ENCODE data around the gene ZNF646.

Gene ZNF646

DNA sequence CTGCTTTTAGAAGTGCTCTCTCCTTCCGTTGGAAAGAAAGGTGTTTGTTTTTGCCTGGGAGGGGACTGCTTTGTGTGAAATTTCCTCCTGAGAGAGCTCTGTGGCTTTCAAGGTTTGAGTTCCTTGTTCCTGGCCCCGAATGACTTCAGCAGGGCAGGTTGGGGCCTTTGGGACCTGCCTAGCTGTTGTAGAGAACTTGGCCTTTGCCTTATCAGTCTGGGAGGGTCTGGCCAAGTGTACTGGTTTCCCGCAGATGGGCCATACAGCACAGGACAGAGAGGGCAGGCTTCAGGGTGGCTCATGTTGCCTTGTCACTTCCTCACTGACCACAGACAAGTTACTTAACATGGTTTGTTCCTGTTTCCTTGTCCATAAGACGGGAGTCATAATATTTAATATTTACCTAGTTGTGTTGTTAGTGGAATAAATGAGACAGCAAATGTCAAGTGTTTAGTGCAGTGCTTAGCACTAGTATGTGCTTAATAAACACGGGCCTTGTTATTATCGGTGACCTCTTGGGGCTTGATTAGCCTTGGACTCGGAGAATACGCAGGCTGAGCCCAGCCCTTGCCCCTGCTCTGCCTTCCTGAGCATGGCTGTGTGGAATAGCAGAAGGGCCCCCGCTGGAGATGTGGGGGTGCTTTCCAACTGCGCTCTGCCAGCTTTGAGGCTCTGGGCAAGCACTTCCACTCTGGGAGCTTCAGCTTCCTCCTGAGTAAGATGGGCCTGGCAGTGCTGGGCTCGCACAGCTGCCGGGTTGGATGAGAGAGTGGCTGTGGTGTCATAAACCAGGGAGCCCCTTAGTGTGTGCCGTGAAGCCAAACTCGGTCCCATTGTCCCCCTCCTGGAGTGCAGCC, 54.7 kb downstream of the ZNF646 start:
- Histone ChIP-seq H3K4me3 (replicated peaks; ENCODE audit: insufficient read depth, low read length) (no peak overlapping the region), H3K27ac (replicated peaks) (peak overlapping the region; percentile 95), H3K27me3 (ENCODE audit: insufficient read depth, poor library complexity, severe bottlenecking) (no peaks in the 10 kb centered on the region)
- DNase-seq (ENCODE audit: low read depth in 1 of 2, low spot score in 1 of 2), result peak; percentile 96 to 99
- peak; percentile 51; the same call in 1 of the 2 replicates for TF ChIP-seq GABPA (IDR thresholded peaks at IDR 0.05; ENCODE audit: low read depth)
- TF ChIP-seq CTCF (IDR thresholded peaks at IDR 0.05; ENCODE audit: insufficient read depth, low read length), result no peak
- peak; percentile 87 for TF ChIP-seq POLR2AphosphoS5 (IDR thresholded peaks at IDR 0.05; ENCODE audit: low read depth)
- TF ChIP-seq, protein P1, sequence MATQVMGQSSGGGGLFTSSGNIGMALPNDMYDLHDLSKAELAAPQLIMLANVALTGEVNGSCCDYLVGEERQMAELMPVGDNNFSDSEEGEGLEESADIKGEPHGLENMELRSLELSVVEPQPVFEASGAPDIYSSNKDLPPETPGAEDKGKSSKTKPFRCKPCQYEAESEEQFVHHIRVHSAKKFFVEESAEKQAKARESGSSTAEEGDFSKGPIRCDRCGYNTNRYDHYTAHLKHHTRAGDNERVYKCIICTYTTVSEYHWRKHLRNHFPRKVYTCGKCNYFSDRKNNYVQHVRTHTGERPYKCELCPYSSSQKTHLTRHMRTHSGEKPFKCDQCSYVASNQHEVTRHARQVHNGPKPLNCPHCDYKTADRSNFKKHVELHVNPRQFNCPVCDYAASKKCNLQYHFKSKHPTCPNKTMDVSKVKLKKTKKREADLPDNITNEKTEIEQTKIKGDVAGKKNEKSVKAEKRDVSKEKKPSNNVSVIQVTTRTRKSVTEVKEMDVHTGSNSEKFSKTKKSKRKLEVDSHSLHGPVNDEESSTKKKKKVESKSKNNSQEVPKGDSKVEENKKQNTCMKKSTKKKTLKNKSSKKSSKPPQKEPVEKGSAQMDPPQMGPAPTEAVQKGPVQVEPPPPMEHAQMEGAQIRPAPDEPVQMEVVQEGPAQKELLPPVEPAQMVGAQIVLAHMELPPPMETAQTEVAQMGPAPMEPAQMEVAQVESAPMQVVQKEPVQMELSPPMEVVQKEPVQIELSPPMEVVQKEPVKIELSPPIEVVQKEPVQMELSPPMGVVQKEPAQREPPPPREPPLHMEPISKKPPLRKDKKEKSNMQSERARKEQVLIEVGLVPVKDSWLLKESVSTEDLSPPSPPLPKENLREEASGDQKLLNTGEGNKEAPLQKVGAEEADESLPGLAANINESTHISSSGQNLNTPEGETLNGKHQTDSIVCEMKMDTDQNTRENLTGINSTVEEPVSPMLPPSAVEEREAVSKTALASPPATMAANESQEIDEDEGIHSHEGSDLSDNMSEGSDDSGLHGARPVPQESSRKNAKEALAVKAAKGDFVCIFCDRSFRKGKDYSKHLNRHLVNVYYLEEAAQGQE (IDR thresholded peaks at IDR 0.05; ENCODE audit: insufficient replicate concordance, low read depth), result no peak
- TF ChIP-seq SPI1 (IDR thresholded peaks at IDR 0.05; ENCODE audit: borderline replicate concordance, low read depth), result peak; percentile 87

DNA sequence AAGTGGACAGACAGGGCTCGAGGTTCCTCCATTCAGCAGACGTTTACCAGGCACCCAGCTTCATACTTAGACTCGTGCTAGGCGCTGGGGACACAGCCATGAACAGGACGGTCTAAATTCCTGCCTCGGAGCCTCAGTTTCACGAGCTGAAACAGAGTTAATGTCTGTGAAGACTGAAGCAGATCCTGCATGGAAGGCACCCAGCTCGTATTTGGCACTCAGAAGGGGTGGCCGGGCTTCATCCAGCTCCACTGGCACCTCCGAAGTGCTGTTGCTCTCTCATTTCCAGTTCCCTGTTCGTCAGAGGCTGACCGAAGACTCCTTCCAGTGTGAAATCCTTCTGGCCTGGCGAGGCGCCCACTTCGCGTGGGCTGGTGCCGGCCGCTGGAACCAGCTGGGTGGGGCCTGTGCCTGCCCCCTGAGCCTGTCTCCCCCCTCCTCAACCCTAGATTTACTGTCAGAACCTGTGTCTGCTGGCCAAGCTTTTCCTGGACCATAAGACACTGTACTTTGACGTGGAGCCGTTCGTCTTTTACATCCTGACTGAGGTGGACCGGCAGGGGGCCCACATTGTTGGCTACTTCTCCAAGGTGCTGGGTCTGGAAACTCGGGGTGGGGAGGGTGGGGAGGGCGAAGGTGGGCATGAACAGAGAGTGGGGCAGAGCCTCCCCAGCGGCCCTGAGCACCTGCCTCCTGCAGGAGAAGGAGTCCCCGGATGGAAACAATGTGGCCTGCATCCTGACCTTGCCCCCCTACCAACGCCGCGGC, 55.5 kb downstream of the ZNF646 start:
- peak; percentile 57 to 75 for DNase-seq (ENCODE audit: low read depth in 1 of 2, low spot score in 1 of 2)
- Histone ChIP-seq H3K27me3 (ENCODE audit: insufficient read depth, poor library complexity, severe bottlenecking) (no peaks in the 10 kb centered on the region), H3K4me3 (replicated peaks; ENCODE audit: insufficient read depth, low read length) (no peak overlapping the region), H3K27ac (replicated peaks) (peak overlapping the region; percentile 95)
- TF ChIP-seq GABPA (IDR thresholded peaks at IDR 0.05; ENCODE audit: low read depth) (no peak), SPI1 (IDR thresholded peaks at IDR 0.05; ENCODE audit: borderline replicate concordance, low read depth) (0 out of 2 replicates have a peak, but pooled peaks have one; percentile 6)
- TF ChIP-seq, protein P1 (IDR thresholded peaks at IDR 0.05; ENCODE audit: insufficient replicate concordance, low read depth), result no peak

DNA sequence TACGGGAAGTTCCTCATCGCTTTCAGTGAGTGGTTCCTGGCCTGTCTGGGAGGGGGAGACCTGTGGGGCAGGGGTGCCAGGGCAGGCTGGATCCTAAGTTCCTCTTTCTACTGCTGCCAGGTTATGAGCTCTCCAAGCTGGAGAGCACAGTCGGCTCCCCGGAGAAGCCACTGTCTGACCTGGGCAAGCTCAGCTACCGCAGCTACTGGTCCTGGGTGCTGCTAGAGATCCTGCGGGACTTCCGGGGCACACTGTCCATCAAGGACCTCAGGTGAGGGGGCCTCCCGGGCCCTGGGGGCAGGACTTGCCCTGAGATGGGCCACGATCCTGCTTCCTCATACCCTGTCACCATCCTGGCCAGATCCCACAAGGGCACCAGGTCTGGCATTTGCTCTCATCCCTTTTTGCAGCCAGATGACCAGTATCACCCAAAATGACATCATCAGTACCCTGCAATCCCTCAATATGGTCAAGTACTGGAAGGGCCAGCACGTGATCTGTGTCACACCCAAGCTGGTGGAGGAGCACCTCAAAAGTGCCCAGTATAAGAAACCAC, 56.2 kb downstream of the ZNF646 start:
- Histone ChIP-seq H3K4me3 (replicated peaks; ENCODE audit: insufficient read depth, low read length) (no peak overlapping the region), H3K27ac (replicated peaks) (peak overlapping the region; percentile 95), H3K27me3 (ENCODE audit: insufficient read depth, poor library complexity, severe bottlenecking) (no peaks in the 10 kb centered on the region)
- DNase-seq (ENCODE audit: low read depth in 1 of 2, low spot score in 1 of 2), result peak in 1 of 2 experiments; percentile 93
- TF ChIP-seq GABPA (IDR thresholded peaks at IDR 0.05; ENCODE audit: low read depth) (no peak), SPI1 (IDR thresholded peaks at IDR 0.05; ENCODE audit: borderline replicate concordance, low read depth) (peak; percentile 66; the same call in 1 of the 2 replicates)

- H3K27me3 ChIP-seq (ENCODE audit: insufficient read depth, poor library complexity, severe bottlenecking), result no peaks in the 10 kb centered on the region
- no peak for TF ChIP-seq POLR2AphosphoS5 (IDR thresholded peaks at IDR 0.05; ENCODE audit: low read depth)
- TF ChIP-seq GABPA (IDR thresholded peaks at IDR 0.05; ENCODE audit: low read depth), result no peak
- TF ChIP-seq, protein P1 (IDR thresholded peaks at IDR 0.05; ENCODE audit: insufficient replicate concordance, low read depth), result no peak
- no peak for TF ChIP-seq SPI1 (IDR thresholded peaks at IDR 0.05; ENCODE audit: borderline replicate concordance, low read depth)
- TF ChIP-seq CTCF (IDR thresholded peaks at IDR 0.05; ENCODE audit: insufficient read depth, low read length), result no peak
- H3K4me3 ChIP-seq (replicated peaks; ENCODE audit: insufficient read depth, low read length), result no peak overlapping the region
- H3K27ac ChIP-seq (replicated peaks), result 0 out of 2 replicates have a peak overlapping the region, but pooled peaks have one; percentile 13
- DNase-seq (ENCODE audit: low read depth in 1 of 2, low spot score in 1 of 2), result no peak
Observed at GRCh38 chr16:31130899-31131298, 56.7 kb downstream of the ZNF646 start.
